GM08714 (cell line): ENCODE results near the gene FXYD7.

Experiments
- H3K4me3 ChIP-seq: fragments of 200-500 bp; sonication (Bioruptor generic); 2 replicates; pipeline ENCODE4 v1.5.1; 2014; ENCODE audit warnings: mild to moderate bottlenecking, low read length, inconsistent platforms
- ZNF274 ChIP-seq: IDR thresholded peaks from 2 replicates; pipeline ENCODE4 v1.6.1; 2012; ENCODE audit warnings: mild to moderate bottlenecking, low read depth, low read length

FXYD7 gene

DNA sequence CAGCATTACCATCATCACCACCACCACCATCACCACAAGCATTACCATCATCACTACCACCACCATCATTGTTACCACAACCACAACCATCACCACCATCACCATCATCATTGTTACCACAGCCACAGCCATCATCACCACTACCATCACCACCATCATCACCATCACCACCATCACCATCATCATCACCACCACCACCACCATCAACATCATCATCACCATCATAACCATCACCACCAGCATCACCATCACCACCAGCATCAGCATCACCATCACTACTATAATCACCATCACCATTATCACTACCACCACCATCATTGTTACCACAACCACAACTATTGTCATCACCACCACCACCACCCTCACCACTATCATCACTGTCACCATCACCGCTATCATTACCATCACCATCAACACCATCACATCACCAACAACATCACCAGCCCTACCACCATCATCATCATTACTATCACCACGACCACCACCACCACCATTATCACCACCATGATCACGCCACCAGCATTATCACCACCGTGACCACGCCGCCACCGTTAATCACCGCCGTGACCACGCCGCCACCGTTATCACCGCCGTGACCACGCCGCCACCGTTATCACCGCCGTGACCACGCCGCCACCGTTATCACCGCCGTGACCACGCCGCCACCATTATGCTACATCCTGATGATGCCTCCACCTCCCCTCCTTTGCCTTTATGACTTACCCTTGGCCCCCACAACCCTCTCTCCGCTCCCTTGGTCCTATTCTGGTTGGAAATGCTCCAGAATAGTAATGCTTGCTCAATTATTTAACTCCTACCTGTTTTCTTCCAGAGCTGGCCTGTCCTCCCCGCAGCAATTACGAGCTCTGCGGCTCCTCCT, 37.4 kb upstream of the FXYD7 start:
- H3K4me3 ChIP-seq = no peak overlapping the region
- no peak for TF ChIP-seq ZNF274

- no peak overlapping the region for H3K4me3 ChIP-seq
- TF ChIP-seq ZNF274 = no peak
Observed at GRCh38 chr19:35106291-35106583, 36.8 kb upstream of the FXYD7 start.

- H3K4me3 ChIP-seq = no peak overlapping the region
- no peak for TF ChIP-seq ZNF274
Observed at GRCh38 chr19:35106898-35107541, 36.0 kb upstream of the FXYD7 start.

GRCh38 chr19:35107545-35107944, 35.5 kb upstream of the FXYD7 start:
- no peak for TF ChIP-seq ZNF274
- H3K4me3 ChIP-seq = no peak overlapping the region

- no peak for TF ChIP-seq ZNF274
- H3K4me3 ChIP-seq = no peak overlapping the region
Observed at GRCh38 chr19:35108730-35109129, 34.3 kb upstream of the FXYD7 start.

- H3K4me3 ChIP-seq = no peak overlapping the region
- no peak for TF ChIP-seq ZNF274
Observed at GRCh38 chr19:35109395-35110112, 33.5 kb upstream of the FXYD7 start.

DNA sequence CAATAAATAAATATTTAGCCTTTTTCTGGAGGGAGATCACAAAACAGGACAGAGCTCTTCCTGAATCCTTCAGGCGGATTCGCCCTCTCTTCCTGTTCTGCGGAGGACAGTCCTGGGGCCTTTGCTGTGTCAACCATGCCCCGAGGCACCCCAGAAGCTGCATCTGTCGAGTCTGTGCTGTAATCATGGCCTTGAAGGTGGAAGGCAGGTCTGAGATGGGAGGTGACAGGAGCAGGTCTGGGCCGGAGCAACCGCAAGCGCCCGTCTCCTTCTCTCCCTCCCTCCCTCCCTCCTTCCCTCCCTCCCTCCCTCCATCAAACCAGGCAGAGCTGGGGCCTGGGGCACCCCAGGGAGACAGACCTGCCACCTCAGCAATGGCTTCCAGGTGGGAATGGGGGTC, 32.1 kb upstream of the FXYD7 start:
- no peak overlapping the region for H3K4me3 ChIP-seq
- no peak for TF ChIP-seq ZNF274

- no peak for TF ChIP-seq ZNF274
- no peak overlapping the region for H3K4me3 ChIP-seq
Observed at GRCh38 chr19:35112995-35113688, 29.9 kb upstream of the FXYD7 start.

GRCh38 chr19:35114353-35115176, 28.5 kb upstream of the FXYD7 start:
- no peak overlapping the region for H3K4me3 ChIP-seq
- no peak for TF ChIP-seq ZNF274

DNA sequence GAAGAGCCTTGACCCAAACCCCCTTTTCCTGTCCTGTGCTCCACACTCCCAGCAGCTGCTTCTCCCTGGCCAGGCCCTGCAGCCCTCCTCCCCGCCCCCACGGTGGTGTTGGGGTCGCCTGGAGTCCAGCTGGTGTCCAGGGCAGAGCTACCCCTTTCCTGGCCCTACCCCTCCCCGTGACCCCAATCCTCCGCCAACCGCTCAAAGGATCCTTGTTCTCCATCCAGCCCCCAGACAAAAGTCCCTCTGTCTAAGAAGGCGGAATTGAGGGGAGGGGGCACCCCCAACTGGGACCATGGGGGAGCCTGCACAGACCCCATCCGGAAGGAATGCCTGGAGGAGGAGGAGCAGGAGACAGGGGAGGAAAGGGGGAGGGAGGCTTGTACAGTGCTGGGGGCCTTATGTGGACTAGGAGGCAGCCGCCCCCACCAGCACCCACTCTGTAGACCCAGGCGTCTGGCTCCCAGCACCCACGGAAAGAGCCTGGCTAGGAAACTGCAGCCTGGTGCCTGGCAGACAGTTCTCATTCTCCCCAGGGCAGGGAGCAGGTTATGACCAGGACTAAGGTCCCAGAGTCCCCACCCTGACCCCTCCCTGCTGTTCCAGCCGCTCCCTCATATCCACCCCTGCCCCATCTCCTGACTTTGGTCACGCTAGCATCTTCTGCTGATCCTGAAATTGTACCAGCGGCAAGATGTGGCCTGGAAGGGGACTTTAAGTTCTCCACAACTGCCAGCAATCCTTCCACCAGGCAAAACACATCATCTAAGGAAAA, 27.7 kb upstream of the FXYD7 start, which contains the start of gene FXYD3:
Gene FXYD3, plus strand, starts transcription at position 647 of the 775 bp plus-strand sequence. CDS start 3,554 bp downstream, outside the sequence.
- no peak for TF ChIP-seq ZNF274
- H3K4me3 ChIP-seq = no peak within 1 kb of the TSS

DNA sequence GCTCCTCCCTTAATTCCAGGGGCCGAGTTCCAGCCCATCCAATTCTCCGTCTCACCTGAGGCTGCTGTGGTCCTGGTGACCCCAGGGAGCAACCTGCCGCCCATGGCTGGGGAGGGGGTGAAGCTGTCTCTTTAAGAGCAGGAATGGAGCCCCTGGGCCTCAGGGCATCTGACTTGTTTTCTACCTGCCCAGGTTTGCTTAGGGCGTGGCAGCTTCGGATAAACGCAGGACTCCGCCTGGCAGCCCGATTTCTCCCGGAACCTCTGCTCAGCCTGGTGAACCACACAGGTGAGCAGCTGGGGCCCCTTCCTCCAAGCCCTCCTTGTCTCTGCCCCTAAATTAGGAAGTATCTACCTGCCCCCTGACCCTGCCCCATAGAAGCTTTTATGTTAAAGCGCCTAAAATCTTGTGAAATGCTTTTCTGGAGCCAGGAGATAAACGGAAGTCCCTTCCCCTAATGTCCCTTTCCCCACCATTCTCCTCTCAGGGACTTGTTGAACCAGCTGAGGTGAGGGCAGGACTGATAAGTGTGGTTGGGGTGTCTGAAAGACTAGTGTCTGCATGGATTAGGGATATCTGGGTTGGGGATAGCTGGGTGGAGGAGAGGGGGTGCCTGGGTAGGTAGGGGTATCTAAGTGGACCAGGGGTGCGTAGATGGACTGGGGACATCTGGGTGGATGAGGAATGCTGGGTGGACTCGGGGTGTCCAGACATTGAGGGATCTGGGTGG, 26.8 kb upstream of the FXYD7 start:
- no peak overlapping the region for H3K4me3 ChIP-seq
- TF ChIP-seq ZNF274 = no peak

GRCh38 chr19:35117116-35117515, 25.9 kb upstream of the FXYD7 start:
- no peak for TF ChIP-seq ZNF274
- H3K4me3 ChIP-seq = no peak overlapping the region

DNA sequence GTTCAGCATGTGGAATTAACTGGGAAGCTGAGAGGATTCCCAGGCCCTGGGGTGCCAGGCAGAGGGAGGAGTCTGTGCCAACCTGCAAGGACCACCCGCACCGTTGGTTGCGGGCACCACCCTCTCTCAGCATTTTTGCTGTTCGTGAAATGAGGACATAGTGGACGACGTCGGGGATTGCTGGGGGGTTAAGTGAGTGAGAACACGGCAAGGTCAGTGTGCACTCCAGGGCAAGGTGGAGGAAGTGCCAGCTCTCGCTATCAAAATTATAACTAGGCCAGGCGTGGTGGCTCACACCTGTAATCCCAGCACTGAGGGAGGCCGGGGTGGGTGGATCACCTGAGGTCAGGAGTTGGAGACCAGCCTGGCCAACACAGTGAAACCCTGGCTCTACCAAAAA, 25.3 kb upstream of the FXYD7 start:
- H3K4me3 ChIP-seq = no peak overlapping the region
- no peak for TF ChIP-seq ZNF274
